WI38 (cell line): Measurements from ENCODE around the gene LILRA1.
"Not testable (repeated sequence)": the region's sequence is repeated elsewhere in the genome, so short reads cannot be mapped to it uniquely, and the experiment has no call there.

Source experiments
- H3K4me3 ChIP-seq: 2 replicates; pipeline ENCODE4 v1.5.1; 2011; ENCODE audit warnings: low read depth, mild to moderate bottlenecking, control low read depth, low read length
- CTCF ChIP-seq: IDR thresholded peaks from 2 replicates; pipeline ENCODE4 v1.5.1; 2012; ENCODE audit warnings: low read depth, mild to moderate bottlenecking, control low read depth, low read length

LILRA1 gene

DNA sequence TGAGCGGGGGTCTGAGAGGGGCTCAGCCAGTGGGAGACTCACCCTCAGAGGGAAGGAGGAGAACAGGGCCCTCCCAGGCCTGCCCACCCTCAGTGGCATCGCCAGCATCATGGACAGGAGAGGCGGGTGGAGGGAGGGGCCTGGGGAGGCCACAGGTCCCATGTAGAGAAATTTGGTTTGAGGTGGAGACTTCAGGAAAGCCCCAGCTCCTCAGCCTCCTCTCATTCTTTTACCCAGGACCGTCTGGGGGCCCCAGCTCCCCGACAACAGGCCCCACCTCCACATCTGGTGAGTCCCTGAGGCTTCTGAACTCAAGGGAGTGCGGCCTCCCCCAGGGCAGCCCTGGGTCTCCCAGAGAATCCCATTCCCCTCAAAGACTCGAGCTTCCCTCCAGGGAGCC, 40.0 kb downstream of the LILRA1 start:
- no peak for TF ChIP-seq CTCF
- no peak overlapping the region for H3K4me3 ChIP-seq

DNA sequence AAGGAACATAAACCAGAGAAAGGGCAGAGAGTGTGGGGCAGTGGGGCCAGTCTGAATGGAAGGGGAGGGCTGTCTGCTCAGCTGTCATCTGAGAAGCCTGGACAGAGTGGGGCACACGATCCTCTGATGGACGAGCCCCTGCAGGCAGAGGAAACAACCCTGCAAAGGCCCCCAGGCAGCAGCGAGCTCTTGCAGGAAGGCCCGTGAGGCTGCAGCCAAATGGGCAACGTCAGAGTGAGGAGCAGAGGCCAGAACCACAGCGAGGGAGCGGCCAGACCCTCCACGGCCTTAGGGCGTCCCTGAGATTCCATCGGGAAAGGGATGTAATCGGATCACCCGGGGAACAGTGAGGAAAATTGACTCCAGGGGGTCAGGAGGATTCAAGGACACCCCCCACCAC, 42.6 kb downstream of the LILRA1 start:
- not testable (repeated sequence) for H3K4me3 ChIP-seq

DNA sequence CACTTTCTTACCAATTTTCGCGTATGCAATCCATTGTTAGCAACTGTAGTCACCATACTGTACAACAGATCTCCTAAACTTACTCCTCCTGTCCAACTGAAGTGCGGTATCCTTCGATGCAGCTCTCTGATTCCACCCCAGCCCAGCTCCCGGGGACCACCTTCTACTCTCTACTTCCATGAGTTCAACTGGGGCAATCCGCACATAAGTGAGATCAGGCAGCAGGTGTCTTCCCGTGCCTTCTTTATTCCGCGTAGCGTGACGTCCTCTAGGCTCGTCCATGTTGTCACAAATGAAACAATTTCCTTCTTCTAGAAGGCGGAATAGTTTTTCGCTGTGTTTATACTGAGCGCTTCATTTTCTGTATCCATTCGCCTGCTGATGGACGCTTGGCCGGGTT, 45.3 kb downstream of the LILRA1 start:
- TF ChIP-seq CTCF, result no peak
- H3K4me3 ChIP-seq, result no peak overlapping the region

DNA sequence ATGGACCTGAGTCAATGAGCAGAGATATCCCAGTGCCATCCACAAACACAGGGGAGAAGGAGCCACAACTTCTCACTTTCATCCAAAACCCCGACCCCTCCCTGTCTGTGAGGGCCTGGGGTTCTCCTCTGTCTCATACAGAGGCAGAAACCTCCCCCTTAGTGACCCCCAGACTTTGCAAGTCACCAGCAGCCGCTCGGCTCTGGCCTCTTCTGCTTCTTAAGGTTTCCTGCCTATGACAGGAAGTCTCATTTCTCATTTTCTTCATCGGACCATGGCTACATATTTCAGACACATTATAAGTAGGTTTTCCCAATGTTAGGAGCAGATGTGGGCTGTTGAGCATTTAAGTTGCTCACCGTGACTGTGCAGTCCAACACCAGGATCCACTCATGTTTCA, 49.5 kb downstream of the LILRA1 start:
- H3K4me3 ChIP-seq, result not testable (repeated sequence)

DNA sequence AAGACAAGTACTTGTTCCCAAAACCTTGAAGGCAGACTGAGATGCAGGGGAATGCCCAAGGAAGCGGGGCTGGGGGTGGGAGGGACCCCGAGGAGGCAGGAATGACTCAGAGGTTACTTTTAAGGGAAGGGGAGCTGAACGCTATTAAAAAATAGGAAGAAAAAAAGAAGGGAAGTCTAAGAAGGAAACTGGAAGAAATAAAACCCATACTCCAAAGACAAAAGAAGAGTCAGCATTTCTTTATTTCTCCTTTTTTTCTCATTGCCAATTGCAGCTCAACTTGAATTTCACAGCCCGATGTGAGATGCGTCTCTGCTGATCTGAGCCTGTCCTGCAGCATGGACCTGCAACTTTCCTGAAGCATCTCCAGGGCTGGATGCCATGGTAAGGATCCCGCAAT, 50.2 kb downstream of the LILRA1 start:
- H3K4me3 ChIP-seq, result not testable (repeated sequence)

DNA sequence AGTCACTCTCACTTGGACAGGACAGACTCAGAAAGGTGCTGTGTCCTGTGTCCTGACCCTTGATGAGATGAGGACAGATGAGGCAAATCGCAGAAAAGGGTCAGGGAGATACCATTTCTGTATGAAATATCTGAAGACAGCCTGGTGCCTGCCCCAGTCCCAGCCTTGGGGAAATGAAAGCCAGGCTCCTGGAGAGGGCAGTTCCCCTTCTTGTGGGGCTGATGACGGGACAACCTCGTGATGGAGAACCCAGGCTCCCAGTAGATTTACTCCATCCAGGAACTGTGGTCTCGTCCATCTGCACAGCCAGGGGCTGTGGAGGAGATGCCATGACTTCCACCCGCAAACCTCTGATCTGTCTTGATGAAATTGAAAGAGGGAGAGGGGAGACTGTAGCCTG, 50.6 kb downstream of the LILRA1 start:
- no peak for TF ChIP-seq CTCF

GRCh38 chr19:54646331-54646841, 53.0 kb downstream of the LILRA1 start:
- H3K4me3 ChIP-seq, result no peak overlapping the region
- no peak for TF ChIP-seq CTCF

More for the DNA sequence above, 50.6 kb downstream of the LILRA1 start:
- no peak overlapping the region for H3K4me3 ChIP-seq

DNA sequence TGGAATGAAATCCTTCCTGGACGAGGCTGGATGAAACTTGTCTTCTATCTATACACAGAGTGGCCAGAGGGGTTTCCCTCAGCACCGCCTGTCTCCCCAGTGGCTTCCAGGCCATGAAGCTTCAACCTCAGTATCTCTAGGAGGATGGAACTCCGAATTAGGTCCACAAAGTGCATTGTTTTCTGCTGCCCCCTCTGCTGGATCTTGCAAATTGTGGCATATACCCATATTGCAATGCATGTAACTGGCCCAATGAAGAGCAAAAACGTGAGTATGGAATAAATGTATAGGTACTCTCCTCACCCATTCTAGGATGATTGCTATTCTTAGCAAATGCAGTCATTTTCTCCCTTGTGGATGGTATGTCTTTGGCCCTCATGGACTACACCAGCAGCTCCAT, 54.7 kb downstream of the LILRA1 start:
- H3K4me3 ChIP-seq, result no peak overlapping the region

More for the DNA sequence above, 54.7 kb downstream of the LILRA1 start:
- TF ChIP-seq CTCF, result no peak
